ENCODE results near the gene TMEM91. TPM values are rescaled to one million over a fixed set of nuclear protein-coding genes. Genes with fewer than 3 reads are reported as not detected.

Gene TMEM91
- total RNA-seq, 2 donors from 2014 or later, result 5.0 to 8.5 TPM

GRCh38 chr19:41427647-41428480, 51.5 kb downstream of the TMEM91 start:
- peak overlapping the region; percentile 20 to 54 for H3K4me3 ChIP-seq
- no peak for TF ChIP-seq CTCF (IDR thresholded peaks at IDR 0.05)
- H3K27ac ChIP-seq, result peak overlapping the region; percentile 82 to 93
- H3K4me1 ChIP-seq, result peaks cover 0 to 56% of the 10 kb centered on the region in 2 donors
- no peaks in the 10 kb centered on the region for H3K9me3 ChIP-seq
- no peak for DNase-seq (ENCODE audit: low spot score)
- peaks cover 42% of the 10 kb centered on the region for H3K36me3 ChIP-seq
- no peaks in the 10 kb centered on the region for H3K27me3 ChIP-seq

- no peak for TF ChIP-seq CTCF (IDR thresholded peaks at IDR 0.05)
- no peaks in the 10 kb centered on the region for H3K9me3 ChIP-seq
- H3K4me3 ChIP-seq, result peak overlapping the region; percentile 20 to 54
- DNase-seq (ENCODE audit: low spot score), result no peak
- peaks cover 0 to 56% of the 10 kb centered on the region in 2 donors for H3K4me1 ChIP-seq
- H3K27ac ChIP-seq, result peak overlapping the region; percentile 82 to 93
- H3K27me3 ChIP-seq, result no peaks in the 10 kb centered on the region
- peaks cover 42% of the 10 kb centered on the region for H3K36me3 ChIP-seq
Measured at GRCh38 chr19:41428481-41428859, 52.1 kb downstream of the TMEM91 start.

GRCh38 chr19:41430922-41431321, 54.6 kb downstream of the TMEM91 start:
- Histone ChIP-seq H3K4me3 (no peak overlapping the region), H3K9me3 (no peaks in the 10 kb centered on the region), H3K36me3 (peaks cover 34% of the 10 kb centered on the region), H3K27me3 (no peaks in the 10 kb centered on the region), H3K4me1 (peaks cover 0 to 42% of the 10 kb centered on the region in 2 donors), H3K27ac (peak overlapping the region; percentile 77 to 89)
- TF ChIP-seq CTCF (IDR thresholded peaks at IDR 0.05), result no peak
- no peak for DNase-seq (ENCODE audit: low spot score)

- DNase-seq (ENCODE audit: low spot score), result peak; percentile 68
- Histone ChIP-seq H3K36me3 (peaks cover 41% of the 10 kb centered on the region), H3K9me3 (no peaks in the 10 kb centered on the region), H3K27me3 (no peaks in the 10 kb centered on the region), H3K4me1 (peaks cover 0 to 34% of the 10 kb centered on the region in 2 donors), H3K4me3 (no peak overlapping the region), H3K27ac (peak overlapping the region; percentile 77 to 89)
- TF ChIP-seq CTCF (IDR thresholded peaks at IDR 0.05), result peak; percentile 18 to 63
Measured at GRCh38 chr19:41431426-41432386, 55.4 kb downstream of the TMEM91 start.

GRCh38 chr19:41433171-41433570, 56.8 kb downstream of the TMEM91 start:
- no peak for TF ChIP-seq CTCF (IDR thresholded peaks at IDR 0.05)
- no peaks in the 10 kb centered on the region for H3K9me3 ChIP-seq
- peaks cover 0 to 19% of the 10 kb centered on the region in 2 donors for H3K4me1 ChIP-seq
- H3K36me3 ChIP-seq, result peaks cover 56% of the 10 kb centered on the region
- no peak for DNase-seq (ENCODE audit: low spot score)
- no peak overlapping the region for H3K4me3 ChIP-seq
- peak overlapping the region; percentile 77 to 89 for H3K27ac ChIP-seq
- H3K27me3 ChIP-seq, result no peaks in the 10 kb centered on the region

Other genes with a start within 250 kb of the TMEM91 start
- gene CYP2S1, start 183.3 kb upstream of the TMEM91 start, total RNA-seq, result 1 to 10 TPM in 1 of 2 donors, under 1 TPM in 1; 0.59 to 1.6 TPM
- 10 to 100 TPM; 27.3 to 81.4 TPM for gene AXL, start 157.3 kb upstream of the TMEM91 start, total RNA-seq
- 100 to 1,000 TPM in 1 of 2 donors, 10 to 100 TPM in 1; 88.8 to 109 TPM for gene HNRNPUL1, start 112.2 kb upstream of the TMEM91 start, total RNA-seq
- 10 to 100 TPM in 1 of 2 donors, 1 to 10 TPM in 1; 8.1 to 16.2 TPM for gene CCDC97, start 66.4 kb upstream of the TMEM91 start, total RNA-seq
- 10 to 100 TPM; 17.6 to 33.7 TPM for gene TGFB1, start 22.6 kb upstream of the TMEM91 start, total RNA-seq
- gene B9D2, start 12.4 kb upstream of the TMEM91 start, total RNA-seq, result 1 to 10 TPM; 1.9 to 3.8 TPM
- gene EXOSC5, start 20.8 kb downstream of the TMEM91 start, total RNA-seq, result 1 to 10 TPM; 8.5 to 9.0 TPM
- gene BCKDHA, start 21.3 kb downstream of the TMEM91 start, total RNA-seq, result 10 to 100 TPM; 65.2 to 77.6 TPM
- gene B3GNT8, start 50.8 kb downstream of the TMEM91 start, total RNA-seq, result 1 to 10 TPM; 1.9 to 4.5 TPM
- gene DMAC2, start 63.4 kb downstream of the TMEM91 start, total RNA-seq, result 10 to 100 TPM; 63.2 to 88.7 TPM
- gene ERICH4, start 66.6 kb downstream of the TMEM91 start, total RNA-seq, result not detected
- 1 to 10 TPM in 1 of 2 donors, not detected in 1; 1.3 TPM for gene CEACAM21, start 199.6 kb downstream of the TMEM91 start, total RNA-seq

All from right atrium auricular region (tissue), 2 donors.